Activated CD8-positive, alpha-beta memory T cell treated with anti-CD3 and anti-CD28 coated beads for 1 hour (primary cell): ENCODE measurements around the gene DIS3L.
"Not testable (repeated sequence)": the region's sequence is repeated elsewhere in the genome, so short reads cannot be mapped to it uniquely, and the experiment has no call there.

Experiments used
- DNase-seq, 2 donors: peaks; one replicate each; pipeline ENCODE4 v3.0.0-alpha.2; 2020; ENCODE audit warnings: low read depth in 1 of 2; ENCODE audit errors: extremely low read depth in 1 of 2

The DIS3L gene

GRCh38 chr15:66308531-66308930, 15.2 kb downstream of the DIS3L start:
- no peak for DNase-seq

- DNase-seq: no peak
Observed at GRCh38 chr15:66309828-66310227, 16.5 kb downstream of the DIS3L start.

GRCh38 chr15:66310786-66311185, 17.4 kb downstream of the DIS3L start:
- DNase-seq: no peak

GRCh38 chr15:66312144-66312543, 18.8 kb downstream of the DIS3L start:
- DNase-seq: no peak

DNA sequence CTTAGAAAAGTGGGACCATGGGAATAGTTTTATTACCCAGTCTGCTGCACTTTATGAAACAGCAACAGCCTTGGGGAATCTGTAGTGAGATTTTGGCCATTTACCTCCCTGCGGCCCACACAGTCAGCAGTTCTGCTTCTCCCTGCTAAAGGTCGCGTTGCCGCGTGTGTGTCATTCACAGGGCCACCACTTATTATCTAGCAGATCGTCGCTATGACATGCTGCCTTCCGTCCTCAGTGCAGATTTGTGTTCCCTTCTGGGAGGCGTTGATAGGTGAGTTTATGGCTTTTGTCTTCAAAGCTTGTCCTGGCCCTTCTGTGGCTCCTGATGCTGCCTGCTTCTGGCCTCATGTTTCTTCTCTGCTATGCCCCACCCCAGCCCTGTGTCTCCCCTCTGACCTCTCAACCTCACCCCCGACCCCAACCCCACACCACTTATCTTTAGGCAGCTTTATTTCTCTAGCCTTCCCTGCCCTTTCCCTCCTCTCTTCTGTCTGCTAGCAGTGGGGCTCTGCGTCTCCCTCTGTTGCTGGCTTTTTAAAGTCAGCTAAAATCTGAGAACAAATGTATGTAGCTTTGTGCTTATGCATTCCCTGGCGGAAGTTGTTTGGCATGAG, 30.1 kb downstream of the DIS3L start:
- DNase-seq: no peak

DNA sequence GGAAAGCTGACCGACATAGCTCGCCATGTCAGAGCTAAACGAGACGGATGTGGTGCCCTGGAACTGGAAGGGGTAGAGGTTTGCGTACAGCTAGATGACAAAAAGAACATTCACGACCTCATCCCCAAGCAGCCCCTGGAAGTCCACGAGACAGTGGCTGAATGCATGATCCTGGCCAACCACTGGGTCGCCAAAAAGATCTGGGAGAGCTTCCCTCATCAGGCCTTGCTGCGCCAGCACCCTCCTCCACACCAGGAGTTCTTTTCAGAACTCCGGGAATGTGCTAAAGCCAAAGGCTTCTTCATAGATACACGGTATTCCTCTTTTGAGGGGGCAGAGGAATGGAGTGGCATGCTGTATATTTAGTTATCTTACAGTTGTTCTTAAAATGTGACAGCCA, 32.7 kb downstream of the DIS3L start:
- no peak for DNase-seq

DNA sequence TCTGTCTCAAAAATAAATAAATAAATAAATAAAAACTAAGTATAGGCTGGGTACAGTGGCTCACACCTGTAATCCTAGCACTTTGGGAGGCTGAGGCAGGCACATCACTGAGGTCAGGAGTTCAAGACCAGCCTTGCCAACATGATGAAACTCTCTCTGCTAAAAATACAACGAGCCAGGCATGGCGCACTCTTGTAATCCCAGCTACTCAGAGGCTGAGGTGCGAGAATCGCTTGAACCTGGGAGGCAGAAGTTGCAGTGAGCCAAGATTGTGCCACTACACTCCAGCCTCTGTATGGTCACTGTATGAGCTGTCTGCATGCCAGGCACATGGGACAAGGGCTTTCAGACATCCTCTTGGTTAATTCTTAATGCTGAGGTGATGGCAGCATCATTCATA, 34.4 kb downstream of the DIS3L start:
- no peak for DNase-seq

DNA sequence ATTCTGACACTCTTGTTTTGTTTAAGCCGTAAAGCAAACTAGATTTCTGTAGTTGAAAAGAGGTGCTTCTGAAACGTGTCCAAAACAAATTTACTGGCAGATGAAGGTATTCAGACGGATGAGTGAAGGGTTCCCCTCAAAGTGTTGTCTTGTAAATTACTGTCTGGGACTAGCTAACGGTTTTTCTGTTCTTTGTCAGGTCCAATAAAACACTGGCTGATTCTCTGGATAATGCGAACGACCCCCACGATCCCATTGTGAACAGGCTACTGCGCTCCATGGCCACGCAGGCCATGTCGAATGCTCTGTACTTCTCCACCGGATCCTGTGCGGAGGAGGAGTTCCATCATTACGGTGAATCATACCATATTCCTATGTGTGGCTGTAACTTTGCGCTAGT, 35.4 kb downstream of the DIS3L start:
- no peak for DNase-seq

- not testable (repeated sequence) for DNase-seq
Observed at GRCh38 chr15:66348530-66348929, 55.2 kb downstream of the DIS3L start.

GRCh38 chr15:66356077-66356358, 62.6 kb downstream of the DIS3L start:
- DNase-seq: no peak

- peak; percentile 91 to 96 for DNase-seq
Observed at GRCh38 chr15:66356359-66357236, 63.2 kb downstream of the DIS3L start, which contains the start of gene TIPIN. TSS of gene TIPIN (minus strand) at chr15:66356685. CDS start at chr15:66352947, 3,738 bp downstream.

DNA sequence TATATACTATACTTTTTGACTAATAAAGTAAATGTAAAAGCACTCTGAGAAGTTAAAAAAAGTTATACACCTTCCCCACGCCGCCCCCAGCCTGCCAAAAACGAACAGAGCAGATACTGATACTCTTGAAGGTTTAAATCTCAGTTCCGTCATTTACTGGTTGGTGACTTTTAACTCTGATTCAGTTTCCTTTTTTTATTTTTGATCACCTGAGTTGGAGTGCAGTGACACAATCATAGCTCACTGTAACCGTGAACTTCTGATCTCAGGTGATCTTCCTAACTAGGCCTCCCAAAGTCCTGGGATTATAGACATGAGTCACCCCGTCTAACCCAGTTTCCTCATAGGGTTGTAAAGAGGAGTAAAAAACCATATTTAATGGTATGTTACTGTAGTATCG, 66.4 kb downstream of the DIS3L start:
- DNase-seq: no peak

GRCh38 chr15:66361745-66362460, 68.5 kb downstream of the DIS3L start:
- DNase-seq: not testable (repeated sequence)

- DNase-seq: no peak
Observed at GRCh38 chr15:66362776-66363175, 69.4 kb downstream of the DIS3L start.

DNA sequence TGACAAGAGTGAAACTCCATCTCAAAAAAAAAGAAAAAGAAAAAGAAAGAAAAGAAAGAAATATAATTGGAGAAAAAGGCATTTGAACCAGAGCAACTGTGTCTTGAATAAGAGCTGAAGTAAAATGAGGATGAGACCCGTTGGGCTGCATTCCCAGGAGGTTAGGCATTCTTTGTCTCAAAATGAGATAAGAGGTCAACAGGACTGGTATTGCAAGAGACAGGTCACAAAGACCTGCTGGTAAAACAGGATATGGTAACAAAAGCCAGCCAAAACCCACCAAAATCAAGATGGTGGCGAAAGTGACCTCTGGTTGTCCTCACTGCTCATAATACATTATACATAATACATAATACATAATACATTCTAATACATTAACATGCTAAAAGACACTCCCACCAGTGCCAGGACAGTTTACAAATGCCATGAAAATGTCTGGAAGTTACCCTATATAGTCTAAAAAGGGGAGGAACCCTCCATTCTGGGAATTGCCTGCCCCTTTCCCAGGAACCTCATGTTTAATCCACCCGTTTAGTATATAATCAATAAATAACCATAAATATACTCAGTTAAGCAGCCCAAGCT, 71.7 kb downstream of the DIS3L start:
- no peak for DNase-seq

DNA sequence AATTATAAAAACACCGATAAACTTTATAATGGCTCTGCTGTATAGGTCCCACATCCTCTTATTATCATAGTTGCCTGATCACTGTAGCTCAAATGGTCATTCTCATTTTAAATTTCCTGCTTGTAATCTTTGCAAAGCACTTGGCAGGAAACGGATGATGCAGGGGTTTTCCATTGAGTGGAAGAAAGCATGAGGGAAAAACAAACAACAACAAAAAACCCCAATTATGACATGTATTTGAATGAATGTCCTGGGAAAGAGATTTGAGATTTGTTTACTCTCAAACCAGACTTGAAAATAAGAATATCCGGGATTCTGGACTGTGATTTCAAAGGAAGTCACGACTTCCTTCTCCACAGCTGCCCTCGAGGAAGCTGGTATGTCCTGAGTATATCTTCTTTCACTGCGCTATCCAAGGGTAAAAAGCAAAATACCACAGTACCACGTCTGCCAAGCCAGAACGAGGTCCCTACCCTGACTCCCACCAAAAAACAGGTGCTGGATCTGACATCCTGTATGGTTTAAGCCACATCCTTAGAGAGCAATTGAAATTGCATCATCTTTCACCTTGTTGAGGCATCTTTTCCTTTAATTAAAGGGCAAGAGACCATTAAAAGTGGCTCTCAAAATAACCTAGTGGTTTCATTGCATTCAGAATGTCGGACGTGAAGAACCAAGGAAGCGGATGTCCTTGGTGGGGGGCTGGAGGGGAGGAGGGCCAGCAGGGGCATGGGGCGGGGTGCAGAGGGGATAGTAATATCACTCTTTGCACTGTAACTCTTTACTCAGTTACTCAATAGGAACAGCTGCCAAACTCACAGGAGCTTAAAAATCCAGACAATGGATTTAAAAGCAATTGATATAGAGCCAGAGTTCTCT, 76.6 kb downstream of the DIS3L start:
- no peak for DNase-seq

DNA sequence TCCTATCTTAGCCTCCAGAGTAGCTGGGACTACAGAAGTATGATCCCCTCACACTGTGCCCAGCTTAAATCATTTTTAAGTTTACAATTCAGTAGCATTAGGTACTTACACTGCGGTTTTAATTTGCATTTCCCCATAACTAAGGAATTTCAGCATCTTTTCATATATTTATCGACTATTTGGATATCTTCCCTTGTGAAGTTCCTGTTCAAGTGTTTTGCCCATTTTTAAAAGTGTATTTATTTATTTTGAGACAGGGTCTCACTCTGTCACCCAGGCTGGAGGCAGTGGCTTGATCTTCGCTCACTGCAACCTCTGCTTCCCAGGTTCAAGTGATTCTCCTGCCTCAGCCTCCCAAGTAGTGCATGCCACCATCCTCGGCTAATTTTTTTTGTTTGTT, 80.8 kb downstream of the DIS3L start:
- no peak for DNase-seq

GRCh38 chr15:66378814-66379430, 85.6 kb downstream of the DIS3L start:
- no peak for DNase-seq

- DNase-seq: not testable (repeated sequence)
Observed at GRCh38 chr15:66381376-66381775, 88.0 kb downstream of the DIS3L start.
